Stimulated activated CD8-positive, alpha-beta memory T cell treated with anti-CD3 and anti-CD28 coated beads, Interleukin-7, amount 100 ng/mL, for 24 hours (primary cell): Measurements from ENCODE around the gene RNF130.

Experiments
- DNase-seq: peaks from one replicate; pipeline ENCODE4 v3.0.0-alpha.2; 2020; ENCODE audit warnings: low read depth

Gene RNF130

DNA sequence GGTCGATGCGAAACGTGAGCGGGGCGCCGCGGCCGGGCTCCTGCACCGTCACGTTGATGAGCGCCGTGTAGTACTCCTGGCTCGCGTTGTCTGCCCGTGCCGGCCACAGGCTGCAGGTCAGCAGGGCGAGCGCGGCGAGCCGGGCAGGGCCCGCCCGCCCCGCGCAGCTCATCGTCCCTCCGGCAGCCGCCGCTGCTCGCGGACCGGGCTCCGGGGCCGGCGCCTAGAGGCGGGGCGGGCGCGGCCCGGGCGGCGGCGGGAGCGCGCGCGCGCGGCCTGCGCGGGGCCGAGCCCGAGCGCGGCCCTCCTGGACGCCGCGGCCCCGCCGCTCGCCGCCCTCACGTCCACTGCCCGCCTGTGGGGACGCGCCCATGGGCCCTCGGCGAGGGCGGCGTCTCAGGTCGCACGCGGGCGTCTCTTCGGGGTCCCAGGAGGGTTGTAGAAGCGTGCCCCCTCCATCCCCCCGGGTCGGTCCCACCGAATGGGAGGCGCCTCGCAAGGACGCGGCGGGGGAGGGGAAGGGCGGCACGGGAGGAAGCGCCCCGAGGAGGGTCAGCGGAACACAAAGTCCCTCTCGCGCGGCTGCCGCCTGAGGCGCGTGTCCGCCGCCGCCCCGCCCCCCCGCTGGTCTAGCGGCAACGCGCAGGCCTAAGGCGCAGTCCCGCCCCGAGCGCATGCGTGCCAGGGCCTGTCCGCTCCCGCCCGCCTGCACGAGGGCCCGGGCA lies at the start of gene RNF130:
Gene RNF130 (minus strand): TSS at position 229 of the 725 bp plus-strand sequence. CDS start 57 bp downstream, at position 172.
- peak; percentile 76 for DNase-seq

- DNase-seq: no peak
These were observed 48.9 kb upstream of the RNF130 start for GRCh38 chr5:180120237-180121101.

DNA sequence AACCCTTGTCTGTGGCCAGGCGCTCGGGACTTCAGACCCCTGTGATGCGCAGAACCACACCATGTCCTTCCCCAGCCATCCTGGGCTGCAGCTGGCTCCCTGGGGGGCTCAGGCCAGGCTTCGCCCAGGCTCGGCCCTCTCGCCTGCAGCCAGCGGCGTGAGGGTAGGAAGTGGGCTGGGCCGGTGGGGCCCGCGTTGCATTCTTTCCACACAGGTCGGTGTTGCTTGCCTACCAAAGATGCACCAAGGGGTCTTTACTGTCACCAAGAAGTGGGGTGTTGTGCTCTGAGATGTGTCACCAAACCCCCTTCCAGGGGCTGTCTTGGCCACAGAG lies 48.3 kb upstream of the RNF130 start:
- DNase-seq: no peak

DNA sequence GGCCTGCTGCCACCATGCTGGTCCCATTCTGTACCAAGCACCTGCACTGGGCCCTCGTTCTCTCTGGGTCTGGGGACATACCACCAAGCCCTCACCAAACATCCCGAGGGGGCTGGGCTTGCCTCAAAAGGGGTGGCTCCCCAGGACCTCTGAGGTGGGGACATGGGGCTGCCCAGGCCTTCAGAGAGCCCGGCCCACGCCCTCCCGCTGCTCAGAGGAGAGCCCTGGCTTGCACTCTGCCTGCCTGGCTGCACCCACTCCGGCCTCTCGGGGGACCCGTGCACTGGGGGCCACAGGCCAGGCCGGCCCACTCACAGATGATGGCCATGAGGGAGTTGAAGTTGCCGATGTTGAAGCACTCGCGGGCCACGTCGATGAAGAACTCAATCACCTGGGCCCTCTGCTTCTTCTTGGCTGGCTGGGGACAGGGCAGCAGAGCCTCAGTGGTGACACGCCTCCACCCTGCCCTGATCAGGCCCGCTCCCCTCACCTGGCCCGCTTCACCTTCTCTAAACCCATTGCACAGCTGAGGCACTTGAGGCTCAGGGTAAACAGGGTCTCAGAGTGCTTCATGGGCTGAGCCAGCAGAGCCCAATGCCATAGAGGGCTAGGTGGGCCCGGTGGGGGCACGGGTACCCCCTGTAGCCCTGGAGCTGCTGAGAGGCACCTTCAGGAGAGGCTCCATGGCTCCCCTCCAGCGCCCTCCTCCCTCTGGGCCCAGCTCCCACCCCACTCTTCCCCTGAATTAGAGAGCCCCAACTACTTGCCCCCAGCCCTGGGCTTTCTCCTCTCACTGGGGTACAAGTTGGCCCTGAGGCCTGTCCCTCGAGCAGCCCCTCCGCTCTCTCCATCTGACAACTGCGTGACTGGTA lies 47.7 kb upstream of the RNF130 start:
- no peak for DNase-seq

- DNase-seq: no peak
These were observed 46.8 kb upstream of the RNF130 start for GRCh38 chr5:180118391-180118791.

DNA sequence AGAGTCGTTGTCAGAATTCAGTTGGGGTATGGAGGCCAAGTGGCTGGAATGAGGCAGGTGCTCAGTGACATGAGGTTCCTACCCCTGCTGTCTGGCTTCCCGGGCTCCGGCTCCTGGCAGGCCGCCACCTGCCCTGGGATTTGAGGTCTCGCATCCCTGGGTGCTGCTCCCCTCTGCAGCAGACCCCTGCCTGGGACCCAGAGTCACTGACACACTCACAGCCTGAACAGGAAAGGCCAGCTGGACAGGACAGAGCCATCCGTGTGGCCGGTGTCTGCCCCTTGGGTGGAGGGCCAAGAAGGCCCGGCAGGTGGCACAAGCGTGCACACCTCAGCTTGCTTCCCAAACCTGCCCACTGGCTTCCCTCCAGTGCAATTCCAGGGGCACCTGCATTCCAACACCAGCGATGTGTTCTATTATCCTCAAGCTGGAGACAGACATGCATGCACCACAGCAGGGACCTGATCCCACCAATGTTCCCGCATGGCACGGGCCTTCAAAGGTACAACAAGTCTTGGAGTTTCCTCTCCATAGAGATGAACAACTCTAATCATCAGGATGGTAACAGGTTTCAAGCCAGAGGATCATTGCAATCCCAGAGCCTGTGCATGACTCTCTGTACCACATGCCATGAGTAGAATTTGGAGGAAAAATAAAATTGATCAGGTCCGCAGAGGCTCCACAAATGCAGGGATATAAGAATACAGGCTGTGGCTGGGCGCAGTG lies 45.6 kb upstream of the RNF130 start:
- no peak for DNase-seq

- no peak for DNase-seq
These were observed 44.8 kb upstream of the RNF130 start for GRCh38 chr5:180116077-180116999.

DNA sequence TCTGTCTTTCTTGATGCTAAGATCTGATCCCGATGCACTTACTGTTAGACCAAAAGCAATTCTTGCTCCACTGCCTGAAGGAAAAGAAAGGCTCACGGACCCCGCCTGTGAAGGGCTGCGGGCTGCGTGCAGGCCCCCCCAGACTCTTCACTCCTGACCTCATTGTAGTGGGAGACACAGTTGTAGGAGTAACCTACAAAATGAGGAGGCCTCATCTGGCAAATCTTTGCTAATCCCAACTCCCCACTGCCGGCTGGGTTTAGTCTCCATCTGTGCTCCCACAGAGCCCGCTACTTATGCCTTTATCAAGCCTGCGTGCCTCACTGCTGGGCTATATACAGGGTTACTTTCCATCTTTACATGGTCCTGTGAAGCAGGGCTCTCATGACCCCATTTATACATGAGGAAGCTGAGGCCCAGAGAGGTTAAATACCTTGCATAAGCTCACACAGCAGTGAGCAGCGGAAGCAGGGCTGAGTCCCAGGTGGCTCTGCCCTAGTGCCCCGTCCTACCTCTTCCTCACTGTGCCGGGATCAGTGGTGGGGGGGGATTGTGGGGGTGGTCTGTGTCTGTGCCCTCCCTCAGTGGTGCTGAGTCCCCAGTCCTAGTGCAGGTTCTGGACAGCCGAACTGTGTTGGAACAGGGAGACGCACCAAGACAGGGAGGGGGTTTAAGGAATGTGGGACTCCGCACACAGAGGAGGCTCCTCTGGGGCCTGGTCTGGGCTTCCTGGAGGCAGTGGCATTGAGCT lies 43.9 kb upstream of the RNF130 start:
- no peak for DNase-seq

DNA sequence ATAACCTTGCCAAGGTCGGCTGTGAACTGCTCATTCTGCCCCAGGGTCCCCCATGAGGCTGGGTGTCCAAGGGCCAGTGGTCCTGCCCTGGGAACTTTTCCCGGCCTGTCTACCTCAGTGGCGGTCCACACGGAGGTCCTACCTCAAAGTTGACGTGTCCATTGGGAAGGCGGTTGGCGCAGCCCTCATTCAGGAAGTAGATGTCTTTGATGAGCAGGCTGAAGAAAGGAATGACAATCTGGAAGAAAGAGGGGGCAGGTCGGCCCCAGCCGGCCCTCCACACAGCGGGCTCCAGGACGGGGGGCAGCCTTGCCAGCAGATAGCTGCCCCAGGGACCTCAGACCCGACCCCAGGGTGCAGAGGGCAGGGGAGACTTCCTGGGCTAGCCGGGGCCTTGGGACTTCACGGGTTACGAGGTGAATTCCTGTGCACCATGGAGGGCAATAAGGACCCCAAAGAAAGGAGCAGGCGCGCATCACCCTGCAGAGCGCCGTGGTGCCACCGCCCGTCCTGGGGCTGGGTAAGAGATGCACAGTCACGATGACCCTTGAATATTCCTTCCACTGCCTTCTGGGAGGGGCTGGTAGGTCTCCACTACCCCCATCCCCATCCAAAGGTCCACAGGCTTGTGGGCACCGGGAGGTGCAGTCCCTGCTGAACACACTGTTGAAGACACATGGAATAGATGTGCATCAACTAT lies 42.9 kb upstream of the RNF130 start:
- DNase-seq: no peak

DNA sequence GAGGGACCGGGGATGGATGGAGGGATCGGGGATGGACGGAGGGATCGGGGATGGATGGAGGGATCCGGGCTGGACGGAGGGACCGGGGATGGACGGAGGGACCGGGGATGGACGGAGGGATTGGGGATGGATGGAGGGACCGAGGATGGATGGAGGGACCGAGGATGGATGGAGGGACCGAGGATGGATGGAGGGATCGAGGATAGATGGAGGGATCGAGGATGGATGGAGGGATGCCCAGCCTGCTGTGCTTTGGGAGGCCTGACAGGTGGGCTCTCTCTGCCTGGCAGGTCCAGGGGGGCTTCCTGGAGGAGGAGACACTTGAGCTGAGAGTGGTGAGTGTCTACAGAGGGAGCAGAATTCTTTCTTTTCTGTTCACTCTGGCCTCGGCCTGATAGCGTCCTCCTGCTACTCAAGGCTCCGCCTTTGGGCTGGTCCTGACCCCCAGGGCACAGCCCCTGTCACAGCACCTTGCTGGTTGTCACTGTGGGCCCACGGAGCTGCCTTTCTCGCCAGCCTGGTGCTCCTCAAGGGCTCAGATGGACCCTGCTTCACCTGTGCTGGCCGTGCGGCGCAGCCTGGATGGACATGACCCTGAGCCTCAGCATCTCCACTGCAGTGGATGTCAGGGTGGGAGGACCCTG lies 42.2 kb upstream of the RNF130 start:
- no peak for DNase-seq

DNA sequence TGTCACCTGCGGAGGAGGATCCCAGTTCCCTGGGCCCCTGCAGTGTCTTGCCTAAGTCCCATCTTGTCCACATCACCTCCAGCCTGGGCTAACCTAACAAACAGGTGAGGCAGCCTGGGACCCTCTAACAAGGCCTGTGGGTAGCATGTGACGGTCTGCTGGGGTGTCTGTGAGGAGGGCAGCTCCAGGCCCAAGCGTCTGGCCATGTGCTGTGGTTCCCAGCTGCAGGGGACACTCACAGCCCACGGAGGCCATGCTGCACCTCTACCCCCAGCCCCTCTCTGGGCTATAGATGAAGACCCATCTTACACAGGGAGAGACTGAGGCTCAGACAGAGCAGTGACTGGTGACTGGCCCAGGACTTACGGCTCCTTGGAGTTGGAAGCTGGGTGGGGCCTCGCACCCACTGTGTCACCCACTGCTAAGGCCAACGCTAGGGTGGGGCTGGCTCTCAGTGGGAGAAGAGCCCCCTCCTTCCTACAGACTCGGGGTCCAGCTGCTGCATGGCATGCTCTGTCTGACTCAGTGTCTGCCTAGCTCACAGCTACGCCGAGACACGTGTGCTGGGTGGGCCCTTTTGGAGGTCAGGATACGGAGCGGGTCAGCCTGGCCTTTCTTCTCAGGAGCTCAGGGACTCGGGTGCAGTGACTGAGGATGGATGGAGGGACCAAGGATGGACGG lies 40.8 kb upstream of the RNF130 start:
- no peak for DNase-seq

DNA sequence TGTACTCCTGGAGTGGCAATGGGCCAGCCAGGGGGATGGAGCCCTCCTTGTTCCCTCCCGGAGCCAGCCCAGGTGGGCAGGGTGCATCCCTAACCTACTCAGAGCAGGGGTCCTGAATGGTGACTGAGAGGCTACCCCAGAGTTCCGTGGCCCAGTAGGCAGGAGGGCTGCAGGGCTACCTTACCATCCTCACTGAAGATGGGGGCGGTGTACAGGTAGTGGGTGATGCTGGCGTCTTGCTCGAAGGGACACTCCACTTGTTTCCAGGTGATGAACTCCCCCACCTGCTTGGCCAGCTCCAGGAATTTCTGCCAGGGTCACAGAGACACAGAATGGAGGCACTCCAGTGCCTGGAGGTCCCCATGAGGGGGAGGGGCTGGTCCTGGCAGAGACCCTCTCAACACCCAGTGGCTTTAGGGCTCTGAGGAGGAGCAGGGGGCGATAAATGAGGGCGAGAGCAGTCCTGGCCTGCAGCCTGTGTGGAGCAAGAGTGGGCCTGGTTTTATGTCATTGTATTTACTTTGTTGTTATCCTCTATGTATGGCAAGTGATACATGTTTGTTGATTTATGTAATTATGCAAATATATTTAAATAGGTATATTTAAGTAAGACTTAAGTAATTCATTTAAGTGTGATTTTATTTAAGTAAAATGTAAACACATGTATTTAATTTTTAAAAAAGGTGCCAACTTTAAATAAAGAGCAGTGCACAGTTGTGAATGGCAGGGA lies 39.9 kb upstream of the RNF130 start:
- DNase-seq: no peak

DNA sequence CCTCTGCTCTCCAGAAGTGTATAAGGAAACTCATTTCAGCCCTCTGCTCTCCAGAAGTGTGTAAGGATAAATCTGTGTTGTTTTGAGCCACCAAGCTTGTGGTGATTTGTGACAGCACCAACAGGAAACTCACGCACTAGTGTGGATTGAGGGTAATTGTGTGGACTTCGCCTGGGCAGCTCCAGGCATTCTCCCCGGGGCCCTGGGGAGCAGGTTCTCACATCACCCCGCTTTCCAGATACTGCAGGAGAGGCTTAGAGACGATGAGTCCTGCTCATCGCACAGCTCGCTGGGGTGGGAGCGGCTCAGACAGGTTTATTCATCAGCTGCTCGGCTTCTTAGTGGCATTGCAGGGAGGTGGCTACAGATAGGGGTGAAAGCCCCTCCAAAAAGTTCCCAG lies 38.4 kb upstream of the RNF130 start:
- DNase-seq: no peak

GRCh38 chr5:180107005-180107404 lies 35.4 kb upstream of the RNF130 start:
- DNase-seq: no peak

DNA sequence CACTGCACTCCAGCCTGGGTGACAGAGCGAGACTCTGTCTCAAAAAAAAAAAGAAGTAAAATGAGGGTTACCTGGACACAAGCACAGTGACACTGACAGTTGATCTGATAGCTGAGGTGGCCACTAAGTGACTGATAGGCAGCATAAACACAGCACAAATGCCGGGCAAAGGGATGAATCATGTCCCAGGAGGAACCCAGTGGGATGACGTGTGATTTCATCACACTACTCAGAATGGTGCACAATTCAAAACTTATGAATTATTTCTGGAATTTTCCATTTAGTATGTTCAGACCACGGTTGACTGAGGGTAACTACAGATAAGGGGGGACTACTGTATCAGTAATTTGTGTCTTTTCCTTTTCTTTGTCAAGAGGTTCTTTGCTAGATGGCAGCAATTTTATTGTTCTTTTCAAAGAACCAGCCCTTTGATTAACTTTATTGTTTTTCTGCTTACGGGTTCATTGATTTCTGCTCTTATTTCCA lies 34.3 kb upstream of the RNF130 start:
- no peak for DNase-seq

- DNase-seq: no peak
These were observed 32.6 kb upstream of the RNF130 start for GRCh38 chr5:180104168-180104530.

DNA sequence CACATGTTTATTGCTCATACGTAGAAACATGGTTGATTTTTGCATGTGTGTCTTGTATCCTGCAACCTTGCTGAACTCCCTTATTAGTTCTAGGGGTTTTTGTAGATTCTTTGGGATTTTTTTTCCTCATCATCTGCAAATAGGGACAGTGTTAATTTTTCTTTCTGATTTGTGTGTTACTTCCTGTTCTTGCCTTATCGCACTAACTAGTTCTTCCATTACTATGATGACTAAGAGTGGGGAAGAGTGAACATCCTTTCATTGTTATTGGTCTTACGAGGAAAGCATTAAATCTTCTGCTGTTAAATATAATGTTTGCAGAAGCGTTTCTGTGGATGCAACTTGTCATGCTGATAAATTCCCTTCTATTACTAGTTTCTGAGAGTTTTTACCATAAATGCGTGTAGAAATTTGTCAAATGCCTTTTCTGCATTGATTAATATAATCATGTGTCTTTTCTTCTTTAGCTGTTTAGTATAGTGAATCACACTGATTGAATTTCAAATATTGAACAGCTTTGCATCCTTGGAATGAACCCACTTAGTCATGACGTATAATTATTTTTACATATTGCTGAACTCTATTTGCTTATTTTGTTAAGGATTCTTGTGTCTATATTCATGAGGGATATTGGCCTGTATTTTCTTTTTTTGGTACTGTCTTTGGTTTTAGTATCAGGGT lies 32.1 kb upstream of the RNF130 start:
- DNase-seq: no peak
